GM19395 (cell line): Measurements from ENCODE around the gene ATF4.
A peak's percentile ranks its signal among the peaks of the same experiment; 100 is the strongest.

Source experiments
- ATAC-seq: cut with Tn5 transposase; IDR thresholded peaks from one replicate; pipeline ENCODE4 v1.9.1; 2021; ENCODE audit warnings: mild to moderate bottlenecking, moderate library complexity; ENCODE audit not compliant: unreplicated experiment

ATF4 gene

GRCh38 chr22:39528080-39528661 lies 7.8 kb downstream of the ATF4 start:
- no peak for ATAC-seq

DNA sequence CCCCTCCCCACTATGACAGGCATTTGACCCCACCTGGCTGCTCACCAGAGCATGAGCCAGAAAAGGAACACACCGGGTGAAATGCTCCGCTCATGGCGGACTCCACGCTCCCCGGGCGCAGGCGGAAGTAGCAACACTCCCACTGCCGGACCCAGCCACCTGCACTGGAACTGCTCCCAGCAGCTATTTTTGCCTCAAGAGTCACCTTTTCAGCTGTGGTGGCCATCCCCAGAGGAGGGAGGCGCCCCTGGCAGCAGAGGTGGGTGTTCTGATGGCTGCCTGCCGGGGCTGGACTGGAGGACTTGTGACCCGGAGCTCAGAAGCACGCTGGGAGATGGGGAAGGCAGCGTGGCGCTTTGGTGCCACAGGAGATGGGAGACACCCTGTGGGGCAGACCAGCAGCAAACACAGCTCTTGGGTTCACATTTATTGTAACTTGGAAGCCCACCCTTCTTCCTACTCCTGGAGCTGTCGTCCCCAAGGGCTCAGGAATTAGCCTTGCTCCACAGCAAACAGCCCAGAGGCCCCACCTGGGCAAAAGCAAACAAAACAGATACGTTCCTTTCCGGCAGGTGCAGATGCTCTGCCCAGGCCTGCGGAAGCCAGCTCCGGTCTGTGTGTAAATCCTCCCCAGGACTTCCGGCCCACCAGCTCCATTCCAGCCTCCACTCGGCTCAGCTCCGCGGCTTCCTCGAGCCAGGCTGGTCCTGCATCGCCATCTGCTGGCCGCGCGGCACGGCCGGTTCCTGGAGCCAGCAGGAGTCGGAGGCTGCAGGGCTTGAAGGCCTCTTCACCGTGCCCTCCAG lies 8.5 kb downstream of the ATF4 start:
- no peak for ATAC-seq

- ATAC-seq: no peak
Observed at GRCh38 chr22:39529487-39529851, 9.1 kb downstream of the ATF4 start.

DNA sequence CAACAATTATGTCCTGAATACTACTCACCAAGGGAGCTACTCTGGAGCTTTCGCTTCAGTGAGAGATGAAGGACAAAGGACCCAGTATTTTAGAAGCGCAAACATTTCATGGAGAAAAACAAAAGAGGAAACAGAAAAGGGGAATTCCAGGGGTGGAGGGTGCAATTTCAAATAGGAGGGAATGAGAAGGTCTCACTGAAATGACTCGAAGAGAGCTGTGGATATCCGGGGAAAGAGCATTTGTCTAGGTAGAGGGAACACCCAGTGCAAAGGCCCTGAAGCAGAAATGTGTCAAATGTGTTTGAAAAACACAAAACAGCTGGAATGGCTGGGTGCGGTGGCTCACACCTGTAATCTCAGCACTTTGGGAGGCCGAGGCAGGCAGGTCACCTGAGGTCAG lies 9.8 kb downstream of the ATF4 start:
- no peak for ATAC-seq

DNA sequence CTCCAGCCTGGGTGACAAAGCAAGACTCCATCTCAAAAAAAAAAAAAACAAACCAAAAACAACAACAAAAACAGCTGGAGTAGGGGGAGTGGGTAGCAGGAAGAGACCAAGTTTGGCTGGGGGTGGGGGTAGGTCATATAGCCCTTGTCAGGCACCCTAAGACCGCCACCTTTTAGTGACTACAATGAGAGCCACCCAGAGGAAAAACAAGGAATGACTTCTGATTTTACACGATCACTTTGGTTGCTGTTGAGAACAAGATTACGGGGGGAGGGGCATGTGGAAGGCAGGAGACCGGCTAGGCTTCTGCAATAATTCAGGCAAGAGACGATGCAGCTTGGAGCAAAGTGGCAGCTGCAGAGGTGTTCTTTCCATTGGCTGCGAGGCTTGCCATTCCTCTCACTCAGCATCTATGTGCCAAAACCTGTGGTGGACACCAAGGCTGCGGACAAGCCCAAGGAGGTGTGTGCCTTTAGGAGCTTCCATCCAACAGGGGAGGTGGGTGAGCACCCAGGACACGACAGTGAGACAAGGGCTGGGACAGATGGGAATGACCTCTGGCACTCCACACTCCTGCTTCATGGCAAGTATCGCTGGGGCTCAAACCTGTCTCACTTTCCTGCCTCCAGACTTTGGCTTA lies 10.4 kb downstream of the ATF4 start:
- ATAC-seq: no peak

DNA sequence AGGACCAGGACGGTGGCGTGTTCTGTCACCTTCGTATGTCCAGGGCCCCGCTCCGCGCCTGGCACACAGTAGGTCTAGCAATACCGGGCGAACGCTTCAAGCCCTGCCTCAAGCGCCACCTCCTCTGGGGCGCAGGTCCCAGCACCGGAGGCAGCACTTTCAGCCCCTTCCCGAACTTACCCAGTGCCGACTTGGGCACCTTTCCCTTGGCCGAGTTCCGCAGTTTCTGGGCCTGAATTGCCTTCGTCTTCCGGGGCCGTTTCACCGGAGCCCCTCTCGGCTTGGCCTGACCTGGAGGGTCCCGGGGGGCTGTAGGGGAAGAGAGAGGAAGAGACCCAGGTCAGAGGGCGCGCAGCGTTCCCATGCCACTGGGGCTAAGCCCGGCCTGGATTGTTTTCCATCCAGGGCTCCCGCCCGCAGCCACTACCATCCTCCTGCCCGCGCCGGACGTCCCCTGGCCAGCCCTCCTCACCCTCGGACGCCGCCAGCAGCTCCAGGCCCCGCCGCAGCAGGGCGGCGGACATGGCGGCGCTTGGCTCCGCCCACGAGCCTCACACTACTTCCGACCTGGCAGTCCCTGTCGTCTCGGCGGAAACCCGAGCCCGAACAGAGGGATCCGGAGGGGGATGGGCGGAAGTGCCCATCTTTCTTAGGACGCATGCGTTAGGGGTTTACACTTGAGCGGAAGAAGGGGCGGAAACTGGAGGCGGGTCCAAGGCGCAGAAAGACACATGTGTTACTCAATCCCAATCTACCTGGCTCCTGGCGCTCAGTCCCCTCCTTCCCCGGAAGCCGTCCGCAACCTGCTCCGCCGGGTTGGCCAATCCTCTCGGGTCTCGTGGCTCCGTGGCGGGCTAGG lies 12.1 kb downstream of the ATF4 start, which contains the start of gene RPS19BP1:
Gene RPS19BP1 (minus strand): TSS at position 534 of the 859 bp plus-strand sequence. CDS start 10 bp downstream, at position 524.
- ATAC-seq: peak; percentile 76

DNA sequence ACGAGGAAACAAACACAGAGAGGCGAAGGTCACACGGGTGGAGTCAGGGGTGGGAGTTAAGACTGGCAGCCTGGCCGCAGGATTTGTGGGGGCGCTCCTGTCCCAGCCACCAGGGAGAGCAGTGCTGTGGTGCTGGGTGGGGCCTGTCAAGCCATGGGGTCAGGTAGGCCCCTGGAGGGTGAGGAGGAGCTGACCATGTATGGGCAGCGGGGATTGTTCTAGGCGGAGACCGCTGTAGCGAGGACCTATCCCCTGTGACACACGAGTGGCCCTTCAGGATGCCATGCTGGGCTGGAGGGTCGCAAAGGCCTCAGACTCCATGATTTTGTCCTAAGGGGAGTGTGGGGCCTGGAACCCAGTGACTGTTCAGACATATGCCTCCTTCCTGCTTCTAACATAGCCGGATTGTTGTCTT lies 13.7 kb downstream of the ATF4 start:
- ATAC-seq: no peak

DNA sequence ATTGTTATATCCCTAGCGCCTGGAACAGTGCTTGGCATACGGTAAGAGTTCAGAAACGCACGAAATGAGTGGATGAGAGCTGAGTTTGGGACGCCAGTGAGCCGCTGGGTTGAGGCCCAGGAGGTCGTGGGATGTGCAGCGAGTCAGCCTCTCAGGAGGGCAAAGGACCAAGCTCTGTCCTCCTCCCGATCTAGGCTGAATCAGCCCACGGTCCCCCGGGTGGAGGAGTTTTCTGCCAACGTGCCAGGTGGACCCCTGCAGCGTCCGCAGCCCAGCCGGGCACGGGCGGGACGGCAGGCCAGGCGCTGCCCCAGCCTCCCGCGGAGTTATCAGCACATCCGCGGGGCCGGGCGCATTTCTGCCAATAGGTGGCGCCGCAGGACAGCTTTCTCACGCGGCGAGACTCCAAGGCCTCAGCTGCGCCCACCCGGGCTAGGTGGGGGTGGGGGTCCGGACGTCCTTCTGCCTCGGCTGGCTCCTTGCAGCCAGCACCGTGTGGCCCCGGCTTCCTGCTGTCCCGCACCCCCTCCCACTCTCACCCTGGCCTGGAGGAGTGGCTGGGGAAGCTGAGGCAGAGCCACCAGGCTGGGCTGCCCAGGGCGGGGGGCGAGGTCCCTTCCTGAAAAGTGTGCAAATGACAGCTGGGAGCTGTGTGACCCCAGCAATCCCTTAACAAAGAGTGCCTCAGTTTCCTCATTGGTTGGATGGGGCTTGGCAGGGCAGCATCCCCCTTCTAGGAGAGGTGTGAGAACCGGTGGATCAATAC lies 14.4 kb downstream of the ATF4 start:
- no peak for ATAC-seq

DNA sequence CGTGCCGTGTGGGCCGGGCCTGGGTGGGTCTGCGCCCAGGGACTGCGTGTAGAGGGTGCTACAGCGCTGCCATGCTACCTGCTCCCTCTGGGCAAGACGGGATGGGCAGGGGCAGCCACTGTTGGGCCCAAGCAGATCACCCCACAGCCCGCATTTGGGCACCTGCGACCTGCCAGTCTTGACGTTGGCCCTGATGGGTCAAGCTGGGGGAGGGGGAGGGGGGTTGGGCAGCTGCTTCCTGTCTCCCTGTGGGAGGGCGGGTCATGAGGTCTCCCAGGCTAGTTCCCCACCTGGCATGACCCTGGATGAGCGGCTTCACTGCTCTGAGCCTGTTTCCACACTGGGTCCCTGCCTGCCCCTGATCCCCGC lies 15.0 kb downstream of the ATF4 start:
- ATAC-seq: no peak

DNA sequence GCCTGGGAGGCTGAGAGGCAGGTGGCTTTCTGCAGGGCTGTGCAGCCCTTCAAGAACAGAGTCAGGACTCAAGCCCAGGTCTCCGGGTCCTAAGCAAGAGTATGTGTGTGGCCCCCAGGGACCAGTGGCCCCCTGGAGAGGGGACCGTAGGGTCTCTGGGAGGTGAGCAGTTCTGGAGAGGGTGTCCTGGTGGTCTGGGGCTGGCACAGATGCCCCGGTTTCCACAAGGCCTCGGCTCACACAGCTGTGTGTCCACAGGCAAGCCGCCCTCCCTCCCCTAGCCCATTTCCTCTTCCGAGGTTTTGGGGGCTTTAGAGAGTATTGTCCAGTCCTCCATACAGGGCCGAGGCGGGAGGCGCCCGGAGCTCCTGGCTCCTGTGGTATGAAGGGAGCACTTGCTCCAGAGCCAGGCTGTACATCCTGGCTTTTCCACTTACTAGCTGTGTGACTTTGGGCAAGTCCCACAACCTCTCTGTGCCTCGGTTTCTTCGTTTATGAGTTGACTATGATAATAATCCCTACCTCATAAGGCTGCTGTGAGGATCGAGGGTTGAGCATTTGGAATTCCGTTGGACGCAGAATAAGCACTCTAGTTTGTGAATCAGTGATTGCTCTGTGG lies 15.6 kb downstream of the ATF4 start:
- no peak for ATAC-seq

- no peak for ATAC-seq
Observed at GRCh38 chr22:39536711-39537110, 16.3 kb downstream of the ATF4 start.

GRCh38 chr22:39537975-39538374 lies 17.6 kb downstream of the ATF4 start:
- no peak for ATAC-seq

GRCh38 chr22:39543095-39543494 lies 22.7 kb downstream of the ATF4 start:
- ATAC-seq: no peak

- no peak for ATAC-seq
Observed at GRCh38 chr22:39545386-39546365, 25.3 kb downstream of the ATF4 start.

DNA sequence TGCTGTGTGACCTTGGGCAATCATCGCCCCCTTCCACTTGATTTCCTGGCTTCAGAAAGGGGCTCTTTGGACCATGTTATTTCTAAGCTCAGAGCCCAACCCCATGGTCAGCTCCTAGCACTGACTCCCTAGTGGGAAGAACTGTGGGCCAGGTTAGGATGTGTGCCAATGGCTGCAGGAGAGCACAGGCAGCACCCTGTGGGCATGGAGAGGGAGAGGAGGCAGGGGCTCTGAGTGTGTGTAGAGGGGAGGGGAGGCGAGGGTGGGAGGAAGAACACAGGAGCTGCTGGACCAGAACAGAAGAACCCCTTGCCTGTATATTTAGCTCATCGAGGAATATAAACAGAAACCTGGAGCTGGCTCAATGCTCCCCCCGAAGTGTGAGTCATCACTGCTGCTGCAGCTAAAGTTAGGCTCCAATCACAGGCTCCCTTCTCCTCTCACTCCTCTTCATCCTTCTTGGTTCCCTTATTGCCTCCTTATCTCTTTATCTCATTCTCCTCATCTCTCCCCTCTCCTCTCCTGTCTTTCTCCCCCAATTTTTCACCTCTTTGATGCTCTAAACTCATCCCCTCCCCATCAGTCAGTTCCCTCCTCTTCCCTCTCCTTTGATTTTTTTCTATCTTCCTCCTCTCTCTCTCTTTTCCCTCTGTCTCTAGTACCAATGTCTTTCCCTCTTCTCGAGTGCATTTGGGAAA lies 26.7 kb downstream of the ATF4 start:
- no peak for ATAC-seq

GRCh38 chr22:39547587-39547947 lies 27.2 kb downstream of the ATF4 start:
- ATAC-seq: no peak

DNA sequence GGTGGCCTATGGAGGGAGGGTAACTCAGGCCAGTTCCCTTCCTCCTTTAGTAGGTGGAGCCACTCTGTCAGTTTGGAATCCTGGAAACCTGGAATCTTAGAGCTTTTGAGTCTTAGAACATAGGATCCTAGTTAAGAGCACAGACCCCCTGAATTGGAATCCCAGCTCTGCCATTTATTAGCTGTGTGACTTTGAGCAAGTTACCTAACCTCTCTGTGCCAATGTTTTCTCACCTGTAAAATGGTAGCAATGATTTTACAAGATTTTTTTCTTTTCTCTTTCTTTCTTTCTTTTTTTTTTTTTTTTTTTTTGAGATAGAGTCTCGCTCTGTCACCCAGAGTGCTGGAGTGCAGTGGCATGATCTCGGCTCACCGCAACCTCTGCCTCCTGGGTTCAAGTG lies 33.1 kb downstream of the ATF4 start:
- ATAC-seq: no peak

GRCh38 chr22:39554151-39554550 lies 33.8 kb downstream of the ATF4 start:
- no peak for ATAC-seq
